Endometrial microvascular endothelial cells (primary cell): ENCODE data around the gene CDH23. TPM values are rescaled to one million over a fixed set of nuclear protein-coding genes. Genes with fewer than 3 reads are reported as not detected.

Experiments used
- in situ Hi-C: cut with HindIII; loops from 2 replicates; pipeline ENCODE4 v1.10.0; 2017; ENCODE audit warnings: low sequenced_read_pairs, low pct_unique_long_range_greater_than_20kb; ENCODE audit errors: inconsistent ontology term
- total RNA-seq: library from RNA; depleted of rRNA; stranded (reverse); fragments of >200 nt; gene quantifications from one replicate; pipeline ENCODE4 v1.2.3, GENCODE V29; 2015; ENCODE audit errors: inconsistent ontology term

CDH23 gene
- total RNA-seq, 1 donor from 2014 or later: 0.09 TPM

DNA sequence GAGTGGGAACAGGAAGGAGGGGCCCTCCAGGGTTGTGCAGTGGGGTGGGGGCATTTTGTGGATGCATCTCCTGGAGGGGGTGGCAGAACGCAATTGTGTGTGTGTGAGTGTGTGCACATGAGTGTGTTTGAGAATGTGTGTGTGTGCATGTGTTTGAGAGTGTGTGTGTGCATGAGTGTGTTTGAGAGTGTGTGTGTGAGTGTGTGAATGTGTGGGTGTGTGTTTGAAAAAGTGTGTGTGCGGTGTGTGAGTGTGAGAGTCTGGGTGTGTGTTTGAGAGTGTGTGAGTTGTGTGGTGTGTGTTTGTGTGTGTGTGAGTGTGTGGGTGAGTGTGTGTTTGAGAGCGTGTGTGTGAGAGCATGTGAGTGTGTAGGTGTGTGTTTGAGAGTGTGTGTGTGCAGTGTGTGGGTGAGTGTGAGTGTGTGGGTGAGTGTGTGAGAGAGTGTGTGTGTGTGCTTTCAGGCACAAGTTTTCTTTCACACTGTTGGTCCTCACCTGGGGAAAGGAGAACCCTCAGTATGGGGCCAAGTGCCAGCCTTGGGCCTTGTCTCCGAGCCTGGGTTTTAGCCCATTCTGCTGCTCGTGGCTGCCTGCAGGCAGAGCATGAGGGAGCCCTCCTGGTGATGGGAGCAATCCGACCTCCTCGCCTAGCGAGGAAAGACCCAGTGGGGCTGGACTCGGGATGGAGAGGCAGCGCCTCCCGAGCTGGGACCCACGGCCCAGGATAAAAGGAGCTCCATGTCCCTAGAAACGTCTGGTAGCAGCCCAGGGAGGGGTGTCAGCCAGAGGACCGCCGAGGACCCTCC lies 35.6 kb downstream of the CDH23 start:
- in situ Hi-C loops: no loop called here

DNA sequence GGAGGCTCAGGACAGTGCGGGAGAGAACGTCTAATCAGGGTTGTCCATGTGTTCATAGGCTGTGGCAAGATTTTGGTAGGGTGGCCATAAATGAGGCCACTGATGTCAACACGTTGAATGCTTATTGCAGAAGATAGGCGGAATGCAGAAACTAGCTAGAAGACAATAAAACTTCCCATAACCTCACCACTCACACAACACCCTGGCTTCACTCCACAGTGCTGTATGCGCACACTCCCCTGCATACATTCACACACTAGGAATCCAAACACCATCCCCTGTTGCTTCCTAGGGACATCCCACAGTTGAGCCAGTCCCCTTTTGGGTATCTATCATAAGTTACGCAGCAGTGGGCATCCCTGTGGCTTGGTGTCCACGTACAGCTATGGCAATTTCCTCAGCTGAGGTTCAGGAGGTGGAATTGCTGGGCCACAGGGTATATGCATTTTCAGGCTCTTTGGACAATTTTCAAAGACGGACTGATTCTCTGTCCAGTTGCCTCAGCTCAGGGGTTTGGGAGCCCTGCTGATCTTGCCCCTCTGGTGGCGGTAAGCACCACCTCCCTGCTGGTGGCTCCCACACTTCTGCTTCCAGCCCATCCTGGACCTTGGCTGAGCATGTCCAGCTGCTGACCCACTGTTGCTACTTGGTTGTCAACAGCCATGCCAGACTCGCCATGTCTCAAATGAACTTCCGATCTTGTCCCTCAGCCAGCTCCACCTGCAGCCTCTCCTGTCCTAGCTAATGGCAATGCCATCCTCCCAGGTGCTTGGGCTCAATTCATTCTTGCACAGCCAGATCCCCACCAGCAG lies 36.4 kb downstream of the CDH23 start:
- in situ Hi-C loops: no loop called here

DNA sequence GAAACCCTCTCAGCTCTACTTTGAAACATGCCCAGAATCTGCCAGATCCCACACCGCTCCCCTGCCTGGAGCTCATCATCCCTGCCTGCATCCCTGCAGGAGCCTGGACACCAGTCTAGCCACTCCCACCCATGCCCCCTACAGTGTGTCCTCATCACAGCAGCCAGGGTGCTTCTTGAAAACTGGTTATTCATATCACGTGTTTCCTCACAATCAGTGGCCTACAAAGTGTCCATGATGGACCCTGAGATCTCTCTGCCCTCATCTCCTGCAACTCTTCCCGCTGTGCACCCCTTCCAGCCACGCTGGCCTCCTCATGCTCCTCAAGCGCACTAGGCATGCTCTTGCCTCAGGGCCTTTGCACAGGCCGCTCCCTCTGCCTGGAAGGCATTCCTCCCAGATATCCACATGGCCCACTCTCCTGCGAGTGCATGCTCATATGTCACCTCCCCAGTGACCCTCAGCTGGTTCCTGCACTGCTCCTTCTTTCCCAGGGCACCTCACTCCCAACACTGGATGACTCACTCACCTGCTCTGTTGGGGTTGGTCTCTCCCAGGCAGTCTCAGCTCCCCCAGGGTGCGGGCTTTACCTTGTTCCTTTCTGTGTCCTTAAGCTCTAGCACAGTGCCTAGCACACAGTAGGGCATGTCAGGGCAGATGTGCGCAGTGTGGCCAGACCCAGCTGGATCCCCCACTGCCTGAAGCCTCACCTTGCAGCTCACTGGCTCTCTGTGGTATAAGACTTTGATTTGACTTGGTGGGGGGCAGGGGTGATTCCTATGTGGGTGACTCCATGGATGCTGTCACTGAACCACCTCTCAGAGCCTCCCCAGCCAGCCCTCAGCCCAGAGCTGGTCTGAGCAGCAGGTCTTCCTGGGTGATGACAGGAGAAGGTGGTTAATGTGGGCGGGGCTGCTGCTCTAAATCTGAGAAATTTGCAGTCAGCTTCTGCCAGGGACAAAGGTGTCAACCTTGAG lies 37.3 kb downstream of the CDH23 start:
- in situ Hi-C loops: no loop called here

DNA sequence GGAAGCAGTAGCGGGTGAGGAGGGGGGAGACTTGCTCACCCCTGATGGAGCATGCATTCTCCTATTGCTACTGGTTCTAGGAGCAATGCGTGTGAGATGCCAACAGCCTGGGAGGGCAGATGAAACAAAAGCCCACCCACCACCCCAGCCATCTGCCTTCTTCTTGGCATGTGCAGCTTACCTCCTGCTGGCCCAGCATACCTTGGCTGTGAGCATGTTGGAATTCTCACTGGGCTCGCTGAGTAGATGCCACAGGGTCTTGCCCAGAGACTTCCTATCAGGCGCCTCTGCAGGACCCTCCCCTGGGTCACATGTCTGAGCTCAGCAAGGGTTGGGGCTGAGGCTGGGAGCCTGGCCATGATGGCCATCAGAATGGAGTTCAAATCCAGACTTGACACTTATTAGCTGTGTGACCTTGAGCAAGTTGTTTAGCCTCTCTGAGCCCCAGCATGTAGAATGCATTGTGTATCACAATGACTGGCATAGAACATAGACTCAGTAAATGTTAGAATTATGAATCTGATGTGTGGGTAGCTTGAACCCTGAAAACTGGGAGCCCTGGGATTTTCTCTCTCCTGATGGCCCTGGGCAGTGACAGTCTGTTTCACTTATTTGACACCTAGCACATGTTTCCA lies 38.2 kb downstream of the CDH23 start:
- in situ Hi-C loops: no loop called here

DNA sequence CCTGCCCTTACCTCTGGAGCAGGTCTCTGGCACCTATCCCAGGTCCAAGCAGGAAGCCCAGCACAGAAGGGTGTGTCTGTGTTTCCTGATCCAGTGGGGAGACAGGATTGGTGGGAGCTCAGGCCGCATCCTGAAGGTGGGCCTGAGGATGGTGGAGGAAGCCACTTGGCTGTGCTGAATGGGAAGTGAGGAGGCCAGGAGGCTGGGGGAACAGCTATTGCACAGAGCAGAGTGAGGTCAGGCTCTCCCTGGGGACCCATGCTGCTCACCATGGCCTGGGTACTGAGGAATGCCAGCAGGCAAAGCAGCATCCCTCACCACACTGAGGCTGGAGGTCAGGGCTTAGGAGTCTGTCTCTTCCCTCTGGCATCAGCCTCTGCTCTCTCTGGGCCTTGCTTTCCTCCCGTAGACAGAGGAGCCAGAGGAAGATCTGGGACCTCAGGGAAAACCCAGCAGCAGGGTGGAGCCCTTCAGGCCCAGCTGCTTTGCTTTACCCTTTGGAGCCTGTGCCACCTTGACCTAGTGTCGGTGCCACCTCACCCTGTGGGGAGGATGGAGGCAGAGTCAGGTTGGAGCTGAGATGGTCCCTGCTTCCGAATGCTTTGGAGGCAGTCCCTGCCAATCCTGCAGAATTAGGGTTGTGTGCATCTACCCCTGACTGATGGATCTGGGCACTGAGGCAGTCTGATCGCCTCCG lies 39.0 kb downstream of the CDH23 start:
- in situ Hi-C loops: no loop called here

DNA sequence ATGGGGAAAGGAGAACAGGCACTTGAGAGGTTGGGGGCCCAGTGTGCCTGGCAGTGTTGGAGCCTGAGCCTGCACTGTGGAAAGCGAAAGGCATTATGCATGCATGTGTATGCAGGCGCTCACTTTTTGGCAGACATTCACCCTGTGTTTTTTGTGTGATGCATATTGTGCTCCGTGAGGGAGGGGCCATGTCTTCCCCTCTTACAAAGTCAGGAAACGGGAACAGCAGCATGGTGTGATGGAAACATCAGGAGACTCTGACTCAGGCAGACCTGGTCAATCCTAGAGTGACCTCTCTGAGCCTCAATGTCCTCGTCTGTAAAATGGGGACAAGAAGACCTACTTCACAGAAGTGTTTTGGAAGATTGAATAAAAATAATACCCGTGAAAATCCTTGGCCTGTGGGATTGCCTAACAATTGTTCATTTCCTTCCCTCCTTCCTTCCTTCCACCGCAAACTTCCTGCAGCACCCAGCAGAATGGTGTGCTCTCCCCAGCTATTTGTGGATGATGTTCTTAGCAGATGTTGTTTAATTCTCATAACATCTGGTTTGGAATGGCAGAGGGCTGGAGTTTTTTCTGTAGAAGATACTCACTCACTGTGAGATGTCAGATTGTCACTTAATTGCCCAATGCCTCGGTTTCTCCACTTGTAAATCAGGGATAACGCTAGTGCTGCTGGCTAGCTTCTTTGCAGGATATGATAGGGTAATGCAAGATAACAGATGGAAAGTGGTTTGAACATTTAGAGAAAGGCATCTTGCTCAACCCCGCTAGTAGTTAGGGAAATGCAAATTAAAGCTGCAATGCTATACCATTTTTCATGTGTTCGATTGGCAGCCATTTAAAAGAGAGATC lies 39.8 kb downstream of the CDH23 start:
- in situ Hi-C loops: no loop called here

DNA sequence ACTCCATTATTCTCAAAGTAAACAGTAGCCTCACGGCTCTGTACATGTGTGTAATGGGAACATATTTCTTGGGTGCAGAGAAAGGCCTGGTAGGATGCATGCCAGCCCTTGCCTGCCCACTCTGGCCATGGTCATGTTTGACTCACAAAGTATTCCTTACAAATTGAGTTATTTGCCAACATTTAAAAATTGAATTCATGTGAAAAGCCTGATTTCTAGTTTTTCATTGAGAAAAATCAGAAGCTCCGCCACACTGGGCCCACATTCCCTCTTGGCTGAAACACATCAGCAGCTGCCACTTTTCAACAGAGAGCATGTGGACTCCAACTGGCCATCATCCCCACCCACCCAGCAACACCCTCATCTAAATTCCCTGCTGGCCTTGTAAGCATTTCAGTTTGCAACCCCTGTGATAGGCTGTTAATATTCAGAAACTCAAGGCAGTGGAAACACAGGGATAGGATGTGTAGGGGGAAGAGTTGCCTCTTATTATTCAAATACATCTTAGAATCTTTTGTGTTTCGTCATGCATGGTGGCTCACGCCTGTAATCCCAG lies 40.9 kb downstream of the CDH23 start:
- in situ Hi-C loops: no loop called here

DNA sequence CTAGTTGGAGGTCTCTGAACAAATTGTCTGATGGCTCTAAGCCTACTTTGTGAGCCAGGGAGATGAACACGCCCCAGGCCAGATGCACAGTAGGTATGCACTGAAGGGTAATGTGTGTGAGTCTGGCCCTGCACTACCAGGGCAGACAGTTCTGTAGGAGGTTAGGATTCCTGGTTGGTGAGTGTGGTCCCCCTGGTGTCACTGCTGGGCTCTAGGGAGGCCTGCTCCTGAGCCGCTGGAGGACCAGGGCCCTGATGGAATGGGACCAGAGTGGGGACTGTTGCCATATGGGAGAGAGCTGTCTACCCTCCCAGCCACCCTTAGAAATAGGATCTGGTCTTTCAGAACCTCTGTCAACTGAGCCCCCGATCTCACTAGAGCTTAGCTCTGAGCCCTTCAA lies 42.0 kb downstream of the CDH23 start:
- in situ Hi-C loops: no loop called here

DNA sequence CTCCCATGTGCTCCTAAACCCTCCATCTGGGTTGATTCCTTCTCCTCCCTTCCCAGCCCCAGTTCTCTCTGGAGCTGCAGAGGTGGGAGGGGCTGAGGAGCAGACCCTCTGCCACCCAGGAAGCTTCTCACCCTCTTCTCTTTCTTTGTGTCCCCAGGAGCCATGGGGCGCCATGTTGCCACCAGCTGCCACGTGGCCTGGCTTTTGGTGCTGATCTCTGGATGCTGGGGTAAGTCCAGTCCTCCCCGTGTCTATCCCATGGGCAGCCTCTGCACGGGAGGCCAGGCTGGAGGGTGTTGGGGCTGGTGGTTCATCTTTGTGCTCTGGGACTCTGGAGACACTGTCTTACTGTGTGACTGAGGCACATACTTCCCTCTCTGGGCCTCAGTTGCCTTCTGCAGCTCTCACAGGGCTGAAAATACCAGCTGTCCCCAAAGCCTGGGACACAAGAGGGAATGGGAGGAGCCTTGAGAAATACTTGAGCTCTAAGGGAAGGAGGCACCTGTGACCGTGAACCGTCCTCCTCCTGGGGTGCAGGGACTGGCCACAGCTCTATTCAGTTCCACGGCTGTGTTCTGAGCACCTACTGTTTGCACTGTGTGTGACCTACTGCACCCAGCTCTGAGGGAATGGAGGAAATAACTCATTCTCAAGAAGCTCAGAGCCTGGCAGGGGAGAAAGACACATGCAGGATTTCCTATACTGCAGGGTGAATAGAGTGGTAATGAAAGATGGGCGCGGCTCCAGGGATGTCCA lies 43.1 kb downstream of the CDH23 start:
- in situ Hi-C loops: no loop called here

DNA sequence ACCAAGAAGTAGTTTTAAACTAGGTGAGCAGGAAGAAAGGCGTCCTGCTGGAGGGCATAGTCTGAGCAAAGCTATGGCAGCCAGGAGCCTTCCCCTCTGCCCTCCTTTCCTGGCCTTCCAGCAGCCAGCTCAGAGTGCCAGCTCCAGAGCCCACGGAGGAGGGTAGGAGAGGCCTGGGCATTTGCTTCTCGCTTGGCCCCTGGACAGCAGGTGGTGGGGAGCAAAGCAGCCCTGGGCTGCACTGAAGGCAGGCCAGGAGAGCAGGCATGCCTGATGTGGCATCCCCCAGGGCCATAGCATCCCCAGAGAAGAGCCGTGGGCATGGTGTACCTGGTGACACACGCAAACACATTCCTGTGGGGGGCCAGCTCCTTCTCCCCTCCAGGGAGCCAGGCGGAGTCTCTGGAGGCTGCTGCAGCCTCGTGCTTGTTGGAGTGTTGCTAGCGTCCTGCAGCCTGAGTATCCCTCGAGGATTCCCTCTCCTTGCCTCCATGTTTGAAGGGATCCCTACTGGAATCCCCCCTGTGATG lies 43.9 kb downstream of the CDH23 start:
- in situ Hi-C loops: no loop called here

DNA sequence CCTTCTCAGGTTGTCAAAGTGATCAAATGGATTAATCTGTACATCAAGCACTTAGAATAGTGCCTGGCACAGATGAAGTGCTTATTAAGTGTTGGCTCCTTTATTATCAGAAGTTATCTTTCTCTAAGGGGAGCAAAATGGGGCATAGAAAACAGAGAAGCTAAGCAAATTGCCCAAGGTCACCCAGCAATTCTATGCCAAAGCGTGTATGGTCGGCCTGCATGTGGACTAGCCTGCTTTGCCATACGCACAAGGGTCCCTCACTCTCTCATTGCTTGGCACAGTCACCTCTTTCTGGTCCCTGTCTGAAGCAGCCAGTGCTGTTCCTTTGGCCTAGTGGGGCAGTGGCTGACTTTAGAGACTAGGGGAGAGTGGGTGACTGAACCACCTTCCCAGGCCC lies 45.3 kb downstream of the CDH23 start:
- in situ Hi-C loops: no loop called here

DNA sequence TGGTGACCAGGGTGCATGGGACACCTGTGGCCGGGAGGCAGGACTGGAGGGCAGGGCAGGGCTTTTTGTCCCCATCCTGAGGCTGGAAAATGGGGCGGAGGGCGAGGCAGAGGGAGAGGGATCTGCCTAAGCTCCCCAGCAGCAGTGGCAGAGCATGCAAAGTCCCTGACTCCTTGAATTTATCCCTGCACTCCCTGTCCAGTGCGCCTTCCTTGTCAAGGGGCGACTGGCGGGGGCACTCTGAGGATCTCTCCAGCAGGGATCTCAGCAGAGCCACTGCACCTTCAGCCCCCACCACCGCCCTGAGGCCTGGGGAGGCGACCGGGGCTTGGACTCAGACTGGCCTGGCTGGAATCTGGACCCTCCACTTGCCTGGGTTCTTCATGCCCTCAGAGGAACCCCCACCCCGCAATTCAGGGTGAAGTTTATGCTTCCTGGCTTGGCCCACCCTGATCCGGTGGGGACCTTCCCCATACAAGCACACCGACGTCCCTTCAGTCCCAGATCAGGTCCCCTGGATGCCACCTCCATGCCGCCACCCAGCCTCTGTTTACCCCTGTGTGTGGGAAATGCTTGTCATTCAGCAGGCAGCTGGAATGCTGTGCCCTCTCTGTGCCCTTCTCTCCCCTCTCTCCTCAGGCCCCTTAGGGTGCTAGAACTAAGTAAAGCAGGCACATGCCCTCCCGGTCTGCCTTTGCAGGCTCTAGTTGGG lies 46.3 kb downstream of the CDH23 start:
- in situ Hi-C loops: no loop called here

DNA sequence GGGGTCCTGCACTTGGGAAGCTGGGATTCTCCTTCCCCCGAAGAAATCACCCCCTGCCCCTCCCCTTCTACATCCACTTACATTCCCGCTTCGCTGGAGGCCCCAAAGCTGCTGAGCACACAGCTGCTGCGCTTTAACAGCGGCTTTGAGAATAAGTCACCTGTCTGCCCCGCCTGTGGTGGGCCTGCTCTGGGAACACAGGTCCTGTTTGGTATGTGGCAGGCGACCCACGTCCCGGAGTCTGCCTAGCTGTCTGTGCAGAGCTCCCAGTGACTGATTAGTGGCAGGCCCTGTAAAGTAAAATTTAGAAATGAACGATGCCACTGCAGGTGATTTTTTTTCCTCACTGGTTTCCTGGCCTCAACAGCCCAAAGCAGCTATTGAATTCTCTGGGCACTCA lies 47.0 kb downstream of the CDH23 start:
- in situ Hi-C loops: no loop called here

DNA sequence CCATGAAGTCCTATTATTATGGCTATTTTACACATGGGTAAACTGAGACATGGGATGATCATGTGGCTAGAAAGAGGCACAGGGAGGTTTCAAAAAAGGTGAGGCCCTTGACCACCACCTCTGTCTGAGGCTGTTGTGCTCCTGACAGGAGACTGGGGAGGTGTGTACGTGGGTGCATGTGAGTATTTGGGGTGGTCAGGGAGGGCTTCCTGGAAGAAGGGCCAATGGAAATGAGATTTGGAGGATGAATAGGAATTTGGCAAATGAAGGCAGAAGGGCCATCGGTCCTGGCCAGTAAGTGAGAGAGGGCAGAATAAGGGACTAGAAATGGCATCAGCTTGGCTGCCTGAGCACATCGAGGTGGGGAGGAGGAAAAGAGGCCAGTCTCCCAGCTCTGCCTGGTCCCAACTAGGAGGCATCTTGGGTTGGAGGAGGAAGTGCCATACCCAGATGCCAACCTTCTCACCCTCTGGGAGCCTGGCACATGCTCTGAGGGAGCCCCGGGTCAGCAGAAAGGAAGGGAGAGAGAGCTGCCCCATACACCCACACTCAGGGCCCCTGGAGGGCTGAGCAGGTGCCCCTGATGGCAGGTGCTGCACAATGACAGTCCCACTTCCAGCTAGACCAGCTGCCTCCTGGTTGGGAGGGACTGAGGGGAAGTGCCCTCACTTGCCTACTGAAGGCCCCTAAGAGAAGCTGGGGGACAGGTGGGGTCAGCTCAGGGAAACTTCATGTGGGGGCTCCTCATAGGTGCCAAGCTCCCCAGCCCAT lies 47.7 kb downstream of the CDH23 start:
- in situ Hi-C loops: no loop called here

DNA sequence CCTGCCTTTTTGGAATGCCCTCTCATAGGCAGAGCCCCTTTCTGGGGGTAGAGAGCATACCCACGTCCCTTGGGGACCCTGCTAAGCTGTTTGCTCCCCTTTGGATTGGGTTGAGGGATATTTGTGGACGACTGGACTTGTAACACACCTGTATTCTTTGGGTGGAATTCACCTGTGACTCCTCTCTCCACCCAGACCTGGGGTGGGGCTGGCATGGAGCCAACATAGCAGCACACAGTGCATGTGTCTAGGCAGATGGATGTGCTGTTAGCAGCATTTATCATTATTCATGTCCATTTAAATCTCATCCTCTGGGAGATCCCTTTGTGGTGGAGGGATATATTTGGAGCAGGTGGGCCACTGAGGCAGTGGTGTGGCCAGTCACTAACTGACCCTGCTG lies 51.0 kb downstream of the CDH23 start:
- in situ Hi-C loops: no loop called here
